Large intestine (tissue), 3 donors: ENCODE results near the gene PLXNA4. TPM values are rescaled to one million over a fixed set of nuclear protein-coding genes. Genes with fewer than 3 reads are reported as not detected.

Experiments used
- DNase-seq, 2 donors: peaks; one replicate each; pipeline versions ENCODE4 v3.0.0 to v3.0.0-alpha.2; 2013
- H3K27ac ChIP-seq: one replicate; pipeline ENCODE4 v1.5.1; 2013; ENCODE audit warnings: low read length
- H3K27me3 ChIP-seq: 2 replicates; pipeline ENCODE4 v1.6.1; 2013; ENCODE audit warnings: low read length; ENCODE audit not compliant: control insufficient read depth, insufficient read depth
- H3K36me3 ChIP-seq: 2 replicates; pipeline ENCODE4 v1.6.1; 2013; ENCODE audit warnings: low read length; ENCODE audit not compliant: control insufficient read depth, insufficient read depth
- H3K4me1 ChIP-seq: one replicate; pipeline ENCODE4 v1.6.1; 2013; ENCODE audit warnings: low read length; ENCODE audit not compliant: control insufficient read depth, insufficient read depth
- H3K4me3 ChIP-seq: one replicate; pipeline ENCODE4 v1.5.1; 2013; ENCODE audit warnings: low read length
- H3K9me3 ChIP-seq: one replicate; pipeline ENCODE4 v1.6.1; 2013; ENCODE audit warnings: mild to moderate bottlenecking, low read depth, low read length, moderate library complexity; ENCODE audit not compliant: control insufficient read depth
- WGBS: methylation state at CpG from one replicate; pipeline ENCODE4 v1.1.5; 2013; ENCODE audit warnings: low lambda C conversion rate; ENCODE audit not compliant: insufficient coverage; 5-methylcytosine and 5-hydroxymethylcytosine counted together
- polyA plus RNA-seq: library from polyadenylated mRNA; unstranded; fragments of 120-200 nt; gene quantifications from one replicate; pipeline ENCODE4 v1.2.1, GENCODE V29; 2013

Gene PLXNA4
- polyA plus RNA-seq, 1 donor, result 3.2 TPM

DNA sequence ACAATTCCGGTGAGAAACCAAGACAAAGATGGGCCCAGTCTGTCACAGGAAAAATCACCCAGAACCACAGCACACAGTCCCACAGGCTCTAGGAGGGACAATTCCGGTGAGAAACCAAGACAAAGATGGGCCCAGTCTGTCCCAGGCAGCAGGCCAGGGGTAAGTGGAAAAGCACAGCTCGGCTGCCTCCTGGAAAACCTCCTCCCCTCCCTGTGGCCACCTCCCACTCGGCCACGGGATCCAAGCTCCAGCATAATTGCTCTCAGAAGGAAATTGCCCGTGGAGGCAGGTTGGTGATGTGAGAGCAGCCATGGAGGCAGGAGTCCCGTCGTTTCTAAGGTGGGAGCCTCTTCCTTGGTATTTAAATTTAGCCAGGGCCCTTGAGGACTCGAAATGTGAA, 95.7 kb downstream of the PLXNA4 start:
- H3K36me3 ChIP-seq, result no peaks in the 10 kb centered on the region
- WGBS, result no CpG with 5 or more reads among the region's 9 CpGs
- DNase-seq, result no peak
- no peaks in the 10 kb centered on the region for H3K4me1 ChIP-seq
- no peak overlapping the region for H3K4me3 ChIP-seq
- H3K9me3 ChIP-seq, result no peaks in the 10 kb centered on the region
- H3K27ac ChIP-seq, result no peak overlapping the region
- peaks cover 38% of the 10 kb centered on the region for H3K27me3 ChIP-seq

DNA sequence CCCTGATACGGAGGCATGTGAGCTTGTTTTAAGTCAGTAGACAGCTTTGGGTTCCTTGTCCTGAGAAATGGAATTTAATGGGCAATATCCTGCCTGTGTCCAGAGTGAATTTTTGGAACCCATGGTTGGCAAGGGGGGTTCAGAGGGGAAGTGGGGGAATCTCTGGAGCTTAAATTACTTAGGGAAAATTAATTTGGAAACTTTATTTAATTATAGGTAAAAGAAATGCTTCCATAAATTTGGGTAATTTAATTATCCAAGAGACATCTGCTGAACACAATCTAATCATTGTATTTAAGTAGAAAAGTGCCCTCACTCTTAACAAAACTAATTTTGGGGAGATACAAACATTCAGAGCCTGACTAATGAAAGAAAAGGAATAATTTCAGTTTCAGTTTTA, 99.7 kb downstream of the PLXNA4 start:
- Histone ChIP-seq H3K27me3 (peaks cover 53% of the 10 kb centered on the region), H3K27ac (no peak overlapping the region)

DNA sequence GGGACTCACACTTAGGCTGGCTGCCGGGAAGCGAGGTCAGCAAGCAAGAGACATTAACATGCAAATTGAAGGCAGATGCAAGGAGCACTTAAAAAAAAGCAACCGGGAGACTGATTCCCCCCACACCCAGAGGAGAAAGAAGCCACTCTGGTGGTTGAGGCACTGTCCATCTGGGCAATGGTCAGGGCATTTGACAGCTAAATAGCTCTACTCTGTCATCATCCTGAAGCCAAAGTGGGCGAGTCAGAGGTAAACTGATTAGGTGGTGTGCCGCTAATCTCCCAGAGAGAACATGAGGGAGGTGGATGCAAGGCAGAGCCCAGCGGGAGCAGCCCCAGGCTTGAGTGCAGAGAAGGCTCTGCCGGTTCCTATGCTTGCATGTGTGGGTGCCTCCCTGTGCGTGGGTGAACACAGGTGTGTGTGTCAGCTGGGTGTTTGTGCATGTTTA, 100.6 kb downstream of the PLXNA4 start:
- H3K36me3 ChIP-seq, result no peaks in the 10 kb centered on the region
- no CpG with 5 or more reads among the region's 8 CpGs for WGBS
- H3K9me3 ChIP-seq, result no peaks in the 10 kb centered on the region
- no peak for DNase-seq
- H3K27me3 ChIP-seq, result peaks cover 54% of the 10 kb centered on the region
- no peak overlapping the region for H3K4me3 ChIP-seq
- no peak overlapping the region for H3K27ac ChIP-seq
- peaks cover 2% of the 10 kb centered on the region for H3K4me1 ChIP-seq

More for the DNA sequence above, 99.7 kb downstream of the PLXNA4 start:
- no peaks in the 10 kb centered on the region for H3K9me3 ChIP-seq
- no peaks in the 10 kb centered on the region for H3K36me3 ChIP-seq
- H3K4me1 ChIP-seq, result peaks cover 2% of the 10 kb centered on the region
- DNase-seq, result no peak
- H3K4me3 ChIP-seq, result no peak overlapping the region
- no CpG with 5 or more reads among the region's 1 CpG for WGBS

DNA sequence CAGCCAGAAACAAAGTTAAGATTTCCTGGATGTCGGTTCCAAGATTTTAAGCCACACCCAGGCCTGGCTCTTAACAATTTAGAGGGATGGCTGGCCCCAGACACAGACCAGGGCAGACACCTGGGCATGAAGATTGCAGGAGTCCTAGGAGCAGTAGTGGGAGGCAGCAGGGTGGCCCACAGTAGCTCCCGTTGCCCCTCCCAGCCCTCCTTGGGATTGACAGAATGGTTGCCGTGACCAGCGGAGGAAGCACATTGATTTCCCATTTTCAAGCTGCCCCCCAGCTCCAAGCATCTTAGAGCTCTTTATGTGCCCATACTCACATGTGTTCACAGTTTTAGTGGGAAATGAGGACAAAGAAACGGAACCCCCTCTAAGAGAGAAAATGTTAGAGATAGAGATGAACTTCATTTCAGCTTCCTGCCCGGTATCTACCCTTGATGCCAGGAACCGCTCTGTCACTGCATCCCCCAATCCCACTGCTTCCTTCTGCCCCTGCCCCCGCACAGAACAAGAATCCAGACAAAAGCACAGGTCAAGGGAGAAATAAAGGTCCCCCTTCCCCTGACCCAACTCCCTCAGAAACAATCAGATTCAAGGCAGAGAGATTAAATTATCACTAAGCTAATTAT, 101.1 kb downstream of the PLXNA4 start:
- H3K36me3 ChIP-seq, result no peaks in the 10 kb centered on the region
- WGBS, result 14% methylated on average over 1 of the region's 8 CpGs
- no peak overlapping the region for H3K4me3 ChIP-seq
- no peak for DNase-seq
- H3K27ac ChIP-seq, result no peak overlapping the region
- H3K4me1 ChIP-seq, result peaks cover 2% of the 10 kb centered on the region
- H3K27me3 ChIP-seq, result peaks cover 55% of the 10 kb centered on the region
- H3K9me3 ChIP-seq, result no peaks in the 10 kb centered on the region

DNA sequence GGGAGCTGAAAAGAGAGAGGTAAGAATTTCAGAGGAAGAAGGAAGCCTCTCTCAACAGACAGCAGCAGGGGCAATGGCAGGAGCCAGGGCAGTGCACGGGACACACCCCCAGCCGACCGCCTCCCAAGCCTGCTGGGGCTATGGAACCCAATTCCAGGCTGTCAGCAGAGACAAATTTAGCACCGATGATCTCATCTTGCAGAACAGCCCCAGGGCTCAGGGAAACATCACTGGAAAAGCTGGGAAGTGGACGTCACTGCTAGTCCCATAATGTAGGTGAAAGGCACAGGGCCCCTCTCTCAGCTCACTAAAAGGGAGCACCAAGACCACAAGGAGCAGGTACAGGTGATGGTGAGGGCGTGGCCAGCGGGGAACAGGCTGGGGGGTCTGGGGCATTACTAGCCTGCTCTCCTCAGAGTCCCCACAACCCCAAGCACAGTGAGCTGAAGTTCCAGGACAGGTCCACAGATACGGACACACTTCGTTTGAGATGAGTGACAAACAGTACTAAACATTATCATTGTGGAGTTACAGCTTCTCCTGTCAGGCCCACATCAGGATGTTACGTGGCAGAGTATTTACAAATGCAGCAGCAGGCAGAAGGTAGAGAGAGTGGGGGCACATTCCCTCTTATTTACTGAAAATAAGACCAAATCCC, 103.7 kb downstream of the PLXNA4 start:
- Histone ChIP-seq H3K27ac (no peak overlapping the region), H3K27me3 (peaks cover 53% of the 10 kb centered on the region), H3K4me1 (peaks cover 2% of the 10 kb centered on the region), H3K36me3 (no peaks in the 10 kb centered on the region), H3K4me3 (no peak overlapping the region), H3K9me3 (no peaks in the 10 kb centered on the region)
- DNase-seq, result no peak
- no CpG with 5 or more reads among the region's 10 CpGs for WGBS

DNA sequence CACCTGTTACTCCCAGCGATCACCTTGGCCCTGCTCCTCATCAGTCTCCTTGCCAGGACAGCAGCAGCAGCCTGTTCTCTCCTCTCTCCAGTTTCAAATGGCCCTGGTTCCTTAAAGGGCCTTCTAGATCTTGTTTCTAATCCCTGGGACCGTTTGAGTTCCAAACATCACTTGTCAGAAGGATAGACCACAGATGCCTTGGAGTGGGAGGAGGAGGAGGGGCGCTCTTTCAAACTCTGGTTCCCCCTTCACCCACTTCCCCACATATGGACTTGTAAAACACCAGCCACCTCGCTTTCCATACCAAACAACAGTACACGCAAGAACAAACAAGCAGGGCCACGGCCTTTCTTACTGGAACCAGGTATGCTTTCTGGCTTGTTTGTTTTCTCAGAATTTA, 104.8 kb downstream of the PLXNA4 start:
- H3K9me3 ChIP-seq, result no peaks in the 10 kb centered on the region
- H3K27ac ChIP-seq, result no peak overlapping the region
- WGBS, result no CpG with 5 or more reads among the region's 6 CpGs
- peaks cover 46% of the 10 kb centered on the region for H3K27me3 ChIP-seq
- H3K4me1 ChIP-seq, result peaks cover 2% of the 10 kb centered on the region
- no peak for DNase-seq
- no peaks in the 10 kb centered on the region for H3K36me3 ChIP-seq
- H3K4me3 ChIP-seq, result no peak overlapping the region

DNA sequence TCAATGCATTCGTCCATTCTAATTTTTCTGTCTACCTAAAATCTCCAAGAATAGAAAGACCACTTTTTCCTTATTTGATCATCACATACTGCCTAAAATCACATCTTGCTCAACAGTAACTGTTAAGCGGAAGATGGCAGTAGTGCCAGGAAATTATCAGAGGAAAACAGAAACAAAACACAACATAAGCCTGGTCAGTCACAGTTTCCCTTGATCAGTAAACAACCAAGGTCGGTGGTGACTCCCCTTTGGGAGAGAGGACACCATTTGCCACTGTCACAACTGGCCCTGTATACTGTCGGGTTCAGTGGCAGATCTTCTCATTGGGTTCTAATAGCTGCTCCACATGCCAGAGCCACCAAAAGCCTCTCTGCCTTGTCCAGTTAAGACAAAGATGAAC, 106.6 kb downstream of the PLXNA4 start:
- Histone ChIP-seq H3K27me3 (peaks cover 29% of the 10 kb centered on the region), H3K36me3 (no peaks in the 10 kb centered on the region), H3K4me1 (peaks cover 2% of the 10 kb centered on the region), H3K4me3 (no peak overlapping the region), H3K27ac (no peak overlapping the region), H3K9me3 (no peaks in the 10 kb centered on the region)
- DNase-seq, result no peak
- WGBS, result no CpG with 5 or more reads among the region's 4 CpGs

DNA sequence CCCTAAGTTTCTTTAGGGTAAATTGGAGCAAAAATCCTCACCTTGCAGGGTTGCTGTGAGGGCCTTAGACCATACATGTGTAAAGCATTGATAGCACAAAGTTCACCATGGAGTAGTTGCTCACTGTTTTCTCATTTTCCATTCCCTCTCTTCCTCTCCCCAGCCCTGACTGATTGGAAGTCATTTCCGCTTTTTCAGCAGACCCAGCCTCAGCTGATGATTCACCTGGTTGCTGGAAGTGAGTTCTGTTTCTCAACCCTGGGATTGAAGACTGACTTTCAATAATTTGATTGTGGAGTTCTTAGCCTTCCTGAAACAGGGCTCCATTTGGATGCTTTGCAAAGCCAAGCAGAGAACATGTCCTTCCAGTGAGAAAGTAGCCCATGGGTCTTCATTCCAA, 107.0 kb downstream of the PLXNA4 start:
- H3K27ac ChIP-seq, result no peak overlapping the region
- H3K4me1 ChIP-seq, result peaks cover under 1% of the 10 kb centered on the region
- WGBS, result no CpG with 5 or more reads among the region's 1 CpG
- DNase-seq, result no peak
- H3K4me3 ChIP-seq, result no peak overlapping the region
- peaks cover 25% of the 10 kb centered on the region for H3K27me3 ChIP-seq
- no peaks in the 10 kb centered on the region for H3K36me3 ChIP-seq
- H3K9me3 ChIP-seq, result no peaks in the 10 kb centered on the region

DNA sequence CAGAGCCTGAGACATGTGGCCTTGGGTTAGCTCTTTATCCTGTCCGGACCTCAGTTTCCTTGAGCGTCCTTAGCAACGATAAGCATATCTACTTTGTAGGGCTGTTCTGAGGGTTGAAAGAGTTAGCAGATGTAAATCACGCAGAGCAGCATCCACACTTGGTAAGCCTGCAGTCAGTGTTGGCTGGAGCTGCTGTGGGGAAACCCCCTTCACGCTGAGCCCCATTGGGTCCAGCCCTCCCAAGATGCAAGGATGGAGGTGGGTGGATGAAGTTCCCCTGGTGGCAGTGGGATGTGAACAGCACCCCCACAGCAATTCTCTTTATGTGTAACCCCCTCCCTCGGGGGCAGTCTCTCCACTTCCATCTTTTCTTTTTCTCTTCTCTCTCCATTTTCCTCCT, 109.9 kb downstream of the PLXNA4 start:
- 100% methylated on average over 1 of the region's 6 CpGs for WGBS
- DNase-seq, result no peak
- Histone ChIP-seq H3K4me3 (no peak overlapping the region), H3K4me1 (no peaks in the 10 kb centered on the region), H3K36me3 (no peaks in the 10 kb centered on the region), H3K27ac (no peak overlapping the region), H3K27me3 (peaks cover 6% of the 10 kb centered on the region), H3K9me3 (no peaks in the 10 kb centered on the region)

DNA sequence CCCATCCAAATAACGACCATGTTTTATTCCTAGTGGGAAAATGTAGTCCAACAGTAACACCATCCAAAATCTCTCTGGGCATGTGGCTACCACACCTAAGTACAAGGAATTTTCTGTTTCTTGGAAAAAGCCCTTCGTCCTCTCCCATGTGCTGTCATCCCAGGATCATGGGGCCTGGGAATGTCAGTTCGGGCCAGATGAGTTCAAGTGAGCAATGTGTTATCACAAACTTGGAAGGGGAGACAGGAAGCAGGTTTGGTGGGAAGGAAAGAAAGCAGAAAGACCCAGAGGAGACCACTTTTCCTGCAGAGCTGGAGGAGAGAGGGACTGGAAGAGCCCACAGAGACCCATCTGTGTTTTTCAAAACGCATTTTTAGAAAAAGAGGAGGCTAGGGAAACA, 110.8 kb downstream of the PLXNA4 start:
- no peak for DNase-seq
- H3K9me3 ChIP-seq, result no peaks in the 10 kb centered on the region
- no peaks in the 10 kb centered on the region for H3K4me1 ChIP-seq
- H3K27me3 ChIP-seq, result peaks cover 3% of the 10 kb centered on the region
- H3K36me3 ChIP-seq, result no peaks in the 10 kb centered on the region
- no peak overlapping the region for H3K4me3 ChIP-seq
- H3K27ac ChIP-seq, result no peak overlapping the region
- no CpG with 5 or more reads among the region's 4 CpGs for WGBS

DNA sequence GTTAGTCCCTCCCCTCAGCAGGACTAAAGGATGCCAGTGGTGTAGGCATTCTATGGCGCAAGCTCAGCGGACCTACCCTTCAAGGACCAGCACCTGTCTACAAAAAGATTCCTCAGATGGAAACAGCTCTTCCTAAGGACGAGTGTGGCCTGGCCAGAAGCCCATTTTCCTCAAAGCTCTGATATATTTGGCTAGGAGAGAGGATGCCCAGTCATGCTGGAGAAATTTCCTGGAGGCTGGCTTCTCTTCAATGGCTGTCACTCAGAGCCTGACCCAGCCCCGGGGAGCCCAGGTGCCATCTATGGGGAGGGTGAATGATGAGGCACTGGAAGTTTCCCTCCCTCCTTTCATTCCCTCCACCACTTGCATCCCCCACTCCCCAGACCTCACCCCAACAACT, 111.5 kb downstream of the PLXNA4 start:
- Histone ChIP-seq H3K4me1 (no peaks in the 10 kb centered on the region), H3K4me3 (no peak overlapping the region), H3K27ac (no peak overlapping the region), H3K36me3 (no peaks in the 10 kb centered on the region), H3K27me3 (no peaks in the 10 kb centered on the region), H3K9me3 (no peaks in the 10 kb centered on the region)
- no CpG with 5 or more reads among the region's 4 CpGs for WGBS
- DNase-seq, result no peak
